Neural progenitor cell (in vitro differentiated cells): ENCODE measurements around the gene EZH2. TPM values are rescaled to one million over a fixed set of nuclear protein-coding genes. Genes with fewer than 3 reads are reported as not detected.

Experiments used
- DNase-seq: peaks from one replicate; pipeline ENCODE4 v3.0.0-alpha.2; 2016; ENCODE audit warnings: low spot score
- H2AFZ ChIP-seq: fragments of 200-600 bp; sonication (generic); replicated peaks from 2 replicates; pipeline ENCODE4 v1.6.1; 2016; ENCODE audit warnings: antibody characterized with exemption
- H3F3A ChIP-seq: fragments of 200-600 bp; sonication (generic); 2 replicates; pipeline ENCODE4 v1.6.1; 2016; ENCODE audit warnings: antibody characterized with exemption, low read depth
- H3K27ac ChIP-seq: fragments of 200-600 bp; sonication (generic); 2 replicates; pipeline ENCODE4 v1.5.1; 2016; ENCODE audit warnings: mild to moderate bottlenecking
- H3K27me3 ChIP-seq: fragments of 200-600 bp; sonication (generic); 2 replicates; pipeline ENCODE4 v1.6.1; 2016; ENCODE audit warnings: mild to moderate bottlenecking, moderate library complexity
- H3K36me3 ChIP-seq: fragments of 200-600 bp; sonication (generic); 2 replicates; pipeline ENCODE4 v1.5.1; 2016
- H3K4me1 ChIP-seq: fragments of 200-600 bp; sonication (generic); 2 replicates; pipeline ENCODE4 v1.6.1; 2016; ENCODE audit warnings: mixed run types
- H3K4me2 ChIP-seq: fragments of 200-600 bp; sonication (generic); 2 replicates; pipeline ENCODE4 v1.6.1; 2016
- H3K4me3 ChIP-seq: fragments of 200-600 bp; sonication (generic); 2 replicates; pipeline ENCODE4 v1.5.1; 2016
- H3K79me2 ChIP-seq: fragments of 200-600 bp; sonication (generic); 2 replicates; pipeline ENCODE4 v1.6.1; 2016; ENCODE audit warnings: low read depth
- H3K9ac ChIP-seq: fragments of 200-600 bp; sonication (generic); 2 replicates; pipeline ENCODE4 v1.6.1; 2016
- H3K9me3 ChIP-seq: fragments of 200-600 bp; sonication (generic); 2 replicates; pipeline ENCODE4 v1.5.1; 2016; ENCODE audit warnings: low read depth
- H4K20me1 ChIP-seq: fragments of 200-600 bp; sonication (generic); 2 replicates; pipeline ENCODE4 v1.6.1; 2016; ENCODE audit warnings: low read depth
- H3K27ac Mint-ChIP-seq: 3 replicates; pipeline ENCODE4 v1.8.0; 2021; ENCODE audit warnings: mixed read lengths
- H3K27me3 Mint-ChIP-seq: 2 replicates; pipeline ENCODE4 v1.8.0; 2022; ENCODE audit warnings: low read depth, mild to moderate bottlenecking, inconsistent platforms, moderate library complexity, mixed read lengths; ENCODE audit not compliant: insufficient read depth
- H3K36me3 Mint-ChIP-seq: 3 replicates; pipeline ENCODE4 v1.8.0; 2021; ENCODE audit warnings: mixed read lengths
- H3K4me1 Mint-ChIP-seq: 3 replicates; pipeline ENCODE4 v1.8.0; 2021; ENCODE audit warnings: mixed read lengths
- H3K4me3 Mint-ChIP-seq: 3 replicates; pipeline ENCODE4 v1.8.0; 2021; ENCODE audit warnings: mild to moderate bottlenecking, moderate library complexity, mixed read lengths
- H3K9me3 Mint-ChIP-seq: 3 replicates; pipeline ENCODE4 v1.8.0; 2020; ENCODE audit warnings: mixed read lengths
- CTCF ChIP-seq: fragments of 200-600 bp; sonication (generic); IDR thresholded peaks from 2 replicates; pipeline ENCODE4 v1.5.1; 2017; ENCODE audit warnings: antibody characterized with exemption, mild to moderate bottlenecking
- EZH2 ChIP-seq: fragments of 200-600 bp; sonication (generic); IDR thresholded peaks from 2 replicates; pipeline ENCODE4 v1.6.1; 2017; ENCODE audit warnings: antibody characterized with exemption, mild to moderate bottlenecking, moderate library complexity
- EZH2phosphoT487 ChIP-seq: fragments of 200-600 bp; sonication (generic); IDR thresholded peaks from 2 replicates; pipeline ENCODE4 v1.6.1; 2017; ENCODE audit warnings: antibody characterized with exemption
- total RNA-seq: library from RNA; depleted of rRNA; stranded (reverse); fragments of >200 nt; gene quantifications from 2 replicates; pipeline ENCODE4 v1.2.3, GENCODE V29; 2015; ENCODE audit warnings: low replicate concordance

The EZH2 gene
- total RNA-seq, 1 donor from 2014 or later: 112 TPM

- Mint-ChIP-seq H3K36me3 (peaks cover 30% of the 10 kb centered on the region), H3K27ac (no peak overlapping the region), H3K4me3 (no peak overlapping the region), H3K4me1 (no peaks in the 10 kb centered on the region), H3K27me3 (no peaks in the 10 kb centered on the region), H3K9me3 (no peaks in the 10 kb centered on the region)
- peaks cover 97% of the 10 kb centered on the region for H3K79me2 ChIP-seq
- H3K4me2 ChIP-seq: no peak overlapping the region
- H3K27me3 ChIP-seq: no peaks in the 10 kb centered on the region
- H3F3A ChIP-seq: no peaks in the 10 kb centered on the region
- no peaks in the 10 kb centered on the region for H3K4me1 ChIP-seq
- H3K9ac ChIP-seq: no peak overlapping the region
- peaks cover 43% of the 10 kb centered on the region for H4K20me1 ChIP-seq
- H3K27ac ChIP-seq: no peak overlapping the region
- no peaks in the 10 kb centered on the region for H3K9me3 ChIP-seq
- no peak overlapping the region for H3K4me3 ChIP-seq
- no peak for DNase-seq
- TF ChIP-seq CTCF (no peak), EZH2phosphoT487 (no peak), EZH2 (no peak)
- peaks cover 10% of the 10 kb centered on the region for H3K36me3 ChIP-seq
- H2AFZ ChIP-seq: no peak overlapping the region
Observed at GRCh38 chr7:148838905-148839304, 45.2 kb downstream of the EZH2 start.

GRCh38 chr7:148835854-148836253, 48.2 kb downstream of the EZH2 start:
- Histone ChIP-seq H3K36me3 (peaks cover 15% of the 10 kb centered on the region), H3K9ac (no peak overlapping the region), H3K27me3 (no peaks in the 10 kb centered on the region), H2AFZ (no peak overlapping the region), H4K20me1 (peaks cover 54% of the 10 kb centered on the region), H3K4me2 (no peak overlapping the region), H3K9me3 (no peaks in the 10 kb centered on the region), H3K4me3 (no peak overlapping the region), H3K4me1 (no peaks in the 10 kb centered on the region), H3F3A (peaks cover 6% of the 10 kb centered on the region), H3K27ac (no peak overlapping the region), H3K79me2 (peaks cover 97% of the 10 kb centered on the region)
- Mint-ChIP-seq H3K27me3 (no peaks in the 10 kb centered on the region), H3K4me1 (no peaks in the 10 kb centered on the region), H3K4me3 (no peak overlapping the region), H3K9me3 (no peaks in the 10 kb centered on the region), H3K27ac (no peak overlapping the region), H3K36me3 (peaks cover 37% of the 10 kb centered on the region)
- TF ChIP-seq EZH2phosphoT487: no peak
- TF ChIP-seq EZH2: no peak
- TF ChIP-seq CTCF: no peak
- no peak for DNase-seq

- no peaks in the 10 kb centered on the region for H3K9me3 ChIP-seq
- DNase-seq: no peak
- no peak overlapping the region for H3K4me2 ChIP-seq
- H2AFZ ChIP-seq: no peak overlapping the region
- H3K36me3 ChIP-seq: peaks cover 9% of the 10 kb centered on the region
- peaks cover 6% of the 10 kb centered on the region for H3F3A ChIP-seq
- peaks cover 30% of the 10 kb centered on the region for H3K36me3 Mint-ChIP-seq
- H3K27me3 ChIP-seq: no peaks in the 10 kb centered on the region
- no peak overlapping the region for H3K27ac ChIP-seq
- no peak overlapping the region for H3K4me3 ChIP-seq
- no peak overlapping the region for H3K4me3 Mint-ChIP-seq
- H3K4me1 ChIP-seq: no peaks in the 10 kb centered on the region
- H4K20me1 ChIP-seq: peaks cover 56% of the 10 kb centered on the region
- H3K79me2 ChIP-seq: peaks cover 97% of the 10 kb centered on the region
- no peak for TF ChIP-seq EZH2
- no peak for TF ChIP-seq EZH2phosphoT487
- TF ChIP-seq CTCF: no peak
- no peak overlapping the region for H3K27ac Mint-ChIP-seq
- no peak overlapping the region for H3K9ac ChIP-seq
- H3K27me3 Mint-ChIP-seq: no peaks in the 10 kb centered on the region
- no peaks in the 10 kb centered on the region for H3K4me1 Mint-ChIP-seq
- H3K9me3 Mint-ChIP-seq: no peaks in the 10 kb centered on the region
Observed at GRCh38 chr7:148834605-148835004, 49.5 kb downstream of the EZH2 start.
